AG04449 (cell line): ENCODE results near the gene TMEM130.

Source experiments
- CTCF ChIA-PET: fragments of 350-600 bp; formaldehyde crosslinking; extraction: SDS; loops from one replicate; lab custom pipeline; 2021; ENCODE audit warnings: antibody characterized with exemption; lab: Yijun Ruan, JAX
- POLR2A ChIA-PET: fragments of 400-600, 350-600 bp; formaldehyde crosslinking; extraction: SDS; loops from one replicate; lab custom pipeline; 2020; ENCODE audit warnings: antibody characterized with exemption, inconsistent platforms; lab: Yijun Ruan, JAX
- DNase-seq: peaks from one replicate; pipeline ENCODE4 v3.0.0-alpha.2; 2010; ENCODE audit warnings: low read depth, low spot score
- H3K4me3 ChIP-seq: 2 replicates; pipeline ENCODE4 v1.5.1; 2011; ENCODE audit warnings: low read depth, mild to moderate bottlenecking, control low read depth, low read length
- CTCF ChIP-seq: IDR thresholded peaks from one replicate; pipeline ENCODE4 v1.5.1; 2011; ENCODE audit warnings: mild to moderate bottlenecking, moderate library complexity, low read length, control low read depth, inconsistent platforms; ENCODE audit not compliant: insufficient read depth; ENCODE audit errors: missing control alignments

The TMEM130 gene

DNA sequence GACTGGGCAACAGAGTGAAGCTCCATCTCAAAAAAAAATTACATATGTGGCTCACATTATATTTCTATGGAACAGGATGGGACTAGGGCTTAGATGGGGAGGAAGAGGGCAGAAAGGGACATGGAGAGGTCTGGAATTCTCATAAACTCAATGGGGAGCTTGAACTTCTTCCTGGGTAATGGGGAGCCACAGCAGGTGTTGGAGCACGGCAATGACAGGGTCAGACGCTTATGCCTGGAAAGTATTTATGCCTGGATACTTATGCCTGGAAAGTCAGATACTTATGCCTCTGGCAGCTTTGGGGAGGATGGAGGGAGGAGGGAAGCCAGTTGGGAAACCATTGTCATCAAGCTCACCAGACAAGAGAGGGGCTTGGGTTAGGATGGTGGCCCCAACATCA, 36.8 kb downstream of the TMEM130 start:
- POLR2A ChIA-PET: no interaction called here
- no peak for DNase-seq
- no peak overlapping the region for H3K4me3 ChIP-seq
- TF ChIP-seq CTCF: no peak
- CTCF ChIA-PET: interaction anchor here (0.7 to 5.7 kb wide), 10 partner anchors 8 to 531 kb away, joined by 3 to 72 read pairs (median 4); no protein-coding TSS in a partner anchor

DNA sequence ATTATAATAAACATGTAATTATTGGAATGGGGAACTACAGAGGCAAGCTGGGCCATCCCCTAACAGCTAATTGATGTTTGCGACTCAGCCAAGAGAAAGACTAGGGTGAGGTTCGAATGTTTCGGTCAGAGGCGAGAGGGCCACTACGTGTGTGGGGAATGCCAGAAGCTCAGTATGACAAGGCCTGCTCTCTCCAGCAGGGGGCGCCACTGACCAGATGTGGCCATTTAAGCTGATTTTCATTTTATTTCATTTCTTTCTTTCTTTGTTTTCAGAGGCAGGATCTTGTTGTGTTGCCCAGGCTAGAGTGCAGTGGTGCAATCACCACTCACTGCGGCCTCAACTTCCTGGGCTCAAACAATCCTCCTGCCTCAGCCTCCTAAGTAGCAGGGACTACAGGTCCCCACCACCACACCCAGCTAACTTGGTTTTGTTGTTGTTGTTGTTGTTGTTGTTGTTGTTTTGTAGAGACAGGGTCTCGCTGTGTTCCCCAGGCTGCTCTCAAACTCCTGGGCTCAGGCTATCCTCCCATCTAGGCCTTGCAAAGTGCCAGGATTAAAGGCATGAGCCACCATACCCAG, 38.1 kb downstream of the TMEM130 start:
- POLR2A ChIA-PET: no interaction called here
- no peak overlapping the region for H3K4me3 ChIP-seq
- TF ChIP-seq CTCF: peak; percentile 70
- DNase-seq: no peak
- CTCF ChIA-PET: interaction anchor here (0.7 to 5.7 kb wide), 21 partner anchors 9 to 411 kb away, joined by 3 to 72 read pairs (median 4); partner anchors contain the start of gene TRRAP

GRCh38 chr7:98830972-98831548, 38.8 kb downstream of the TMEM130 start:
- POLR2A ChIA-PET: no interaction called here
- CTCF ChIA-PET: interaction anchor here (0.7 to 5.7 kb wide), 20 partner anchors 9 to 410 kb away, joined by 3 to 72 read pairs (median 4); partner anchors contain the start of gene TRRAP

DNA sequence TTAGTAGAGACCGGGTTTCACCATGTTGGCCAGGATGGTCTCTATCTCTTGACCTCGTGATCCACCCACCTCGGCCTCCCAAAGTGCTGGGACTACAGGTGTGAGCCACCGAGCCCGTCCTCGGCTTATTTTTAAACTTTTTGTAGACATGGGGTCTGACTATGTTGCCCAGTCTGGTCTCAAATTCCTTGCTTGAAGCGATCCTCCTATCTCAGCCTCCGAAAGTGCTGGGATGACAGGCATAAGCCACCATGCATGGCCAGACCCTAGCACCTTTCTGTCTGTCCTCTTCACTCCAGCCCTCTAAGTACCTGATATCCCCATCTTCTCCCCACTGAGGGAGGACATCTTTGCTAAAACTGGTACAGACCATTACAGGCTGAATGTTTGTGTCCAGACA, 41.4 kb downstream of the TMEM130 start:
- CTCF ChIA-PET: interaction anchor here (2.8 to 5.4 kb wide), 2 partner anchors 8 to 45 kb away, joined by 13 to 30 read pairs; no protein-coding TSS in a partner anchor
- DNase-seq: no peak
- no peak for TF ChIP-seq CTCF
- POLR2A ChIA-PET: no interaction called here
- no peak overlapping the region for H3K4me3 ChIP-seq

More at GRCh38 chr7:98830972-98831548, 38.8 kb downstream of the TMEM130 start:
- no peak for DNase-seq
- no peak for TF ChIP-seq CTCF
- H3K4me3 ChIP-seq: no peak overlapping the region

GRCh38 chr7:98827258-98827657, 42.6 kb downstream of the TMEM130 start:
- H3K4me3 ChIP-seq: no peak overlapping the region
- no peak for DNase-seq
- POLR2A ChIA-PET: no interaction called here
- TF ChIP-seq CTCF: no peak
- CTCF ChIA-PET: interaction anchor here (2.5 to 5.4 kb wide), 3 partner anchors 9 to 46 kb away, joined by 7 to 30 read pairs (median 13); no protein-coding TSS in a partner anchor

GRCh38 chr7:98826811-98827231, 43.0 kb downstream of the TMEM130 start:
- no peak for TF ChIP-seq CTCF
- H3K4me3 ChIP-seq: no peak overlapping the region
- DNase-seq: no peak
- CTCF ChIA-PET: interaction anchor here (2.5 to 2.8 kb wide), 2 partner anchors 10 to 14 kb away, joined by 7 to 13 read pairs; no protein-coding TSS in a partner anchor
- POLR2A ChIA-PET: no interaction called here
